Natural killer cell (primary cell): ENCODE results near the gene SHC2. TPM values are rescaled to one million over a fixed set of nuclear protein-coding genes. Genes with fewer than 3 reads are reported as not detected.

ENCODE experiments used
- ATAC-seq, 3 donors: fragments of 150-1000 bp in 2 of 3; fragments of 200-7000 bp in 1 of 3; cut with Tn5 transposase; 1 replicate in 1 of 3; 2 replicates in 2 of 3; pipeline ENCODE4 v1.10.0; 2021; ENCODE audit warnings: mild to moderate bottlenecking in 2 of 3, moderate library complexity in 2 of 3
- DNase-seq, 2 donors: peaks; one replicate each; pipeline versions ENCODE4 v3.0.0 to v3.0.0-alpha.2; 2013 to 2021; ENCODE audit warnings: mixed read lengths in 1 of 2
- H3K27ac ChIP-seq: one replicate; pipeline ENCODE4 v1.5.1; 2013; ENCODE audit warnings: mild to moderate bottlenecking, low read length
- H3K27me3 ChIP-seq: one replicate; pipeline ENCODE4 v1.6.1; 2013; ENCODE audit warnings: low read length; ENCODE audit not compliant: control insufficient read depth, insufficient read depth
- H3K36me3 ChIP-seq: one replicate; pipeline ENCODE4 v1.6.1; 2013; ENCODE audit warnings: low read length; ENCODE audit not compliant: control insufficient read depth, insufficient read depth
- H3K4me1 ChIP-seq: one replicate; pipeline ENCODE4 v1.6.1; 2013; ENCODE audit warnings: low read length; ENCODE audit not compliant: control insufficient read depth, insufficient read depth
- H3K4me3 ChIP-seq: one replicate; pipeline ENCODE4 v1.5.1; 2013; ENCODE audit warnings: low read length
- H3K9me3 ChIP-seq: one replicate; pipeline ENCODE4 v1.6.1; 2013; ENCODE audit warnings: low read length; ENCODE audit not compliant: control insufficient read depth, insufficient read depth
- H3K27ac Mint-ChIP-seq, 2 donors: one replicate each; pipeline ENCODE4 v1.8.0; 2022; ENCODE audit warnings: mild to moderate bottlenecking in 2 of 2, mixed read lengths in 2 of 2, moderate library complexity in 1 of 2
- H3K27me3 Mint-ChIP-seq, 2 donors: one replicate each; pipeline ENCODE4 v1.8.0; 2022; ENCODE audit warnings: low read depth in 2 of 2, mixed read lengths in 2 of 2
- H3K36me3 Mint-ChIP-seq: one replicate; pipeline ENCODE4 v1.8.0; 2022; ENCODE audit warnings: mixed read lengths
- H3K4me1 Mint-ChIP-seq, 2 donors: one replicate each; pipeline ENCODE4 v1.8.0; 2022; ENCODE audit warnings: mixed read lengths in 2 of 2
- H3K4me3 Mint-ChIP-seq: one replicate; pipeline ENCODE4 v1.8.0; 2022; ENCODE audit warnings: mild to moderate bottlenecking, moderate library complexity, mixed read lengths
- H3K9me3 Mint-ChIP-seq, 2 donors: one replicate each; pipeline ENCODE4 v1.8.0; 2022; ENCODE audit warnings: mixed read lengths in 2 of 2
- WGBS: methylation state at CpG from one replicate; pipeline ENCODE4 v1.1.7; 2013; ENCODE audit warnings: missing lambda C conversion rate; ENCODE audit not compliant: insufficient coverage; 5-methylcytosine and 5-hydroxymethylcytosine counted together
- intact Hi-C: fragments of 100-400 bp; cut with micrococcal nuclease; formaldehyde crosslinking; loops from one replicate; pipeline ENCODE4 v1.14.2; 2022
- total RNA-seq, 4 donors: library from RNA; stranded (reverse); fragments of 120-200 nt in 1 of 4; gene quantifications; one replicate each; pipeline versions ENCODE4 v1.2.3 to v1.2.4, GENCODE V29; 2013 to 2022
- TF ChIP-seq, protein P1 (sequence below): fragments of 200-600 bp; IDR thresholded peaks from one replicate; pipeline ENCODE4 v1.8.0; 2022; ENCODE audit warnings: antibody characterized with exemption

The SHC2 gene
- total RNA-seq, 3 donors from 2014 or later (not counting 1 experiment from before 2014, with no cell fraction given): 0.75 TPM; not detected in 2

GRCh38 chr19:478236-478903 lies 17.5 kb upstream of the SHC2 start:
- H3K27ac Mint-ChIP-seq: no peak overlapping the region
- Histone ChIP-seq H3K4me1 (peaks cover 6% of the 10 kb centered on the region), H3K9me3 (peaks cover 3% of the 10 kb centered on the region), H3K4me3 (no peak overlapping the region), H3K27me3 (no peaks in the 10 kb centered on the region), H3K36me3 (no peaks in the 10 kb centered on the region), H3K27ac (no peak overlapping the region)
- 84% methylated on average over 26 of the region's 26 CpGs for WGBS
- ATAC-seq (no peak), DNase-seq (no peak)
- H3K9me3 Mint-ChIP-seq: peaks cover 13 to 17% of the 10 kb centered on the region in 2 donors
- intact Hi-C loops: no loop called here
- H3K36me3 Mint-ChIP-seq: no peaks in the 10 kb centered on the region
- peaks cover 5 to 19% of the 10 kb centered on the region in 2 donors for H3K4me1 Mint-ChIP-seq
- no peak overlapping the region for H3K4me3 Mint-ChIP-seq
- peaks cover 0 to 6% of the 10 kb centered on the region in 2 donors for H3K27me3 Mint-ChIP-seq
- TF ChIP-seq, protein P1, sequence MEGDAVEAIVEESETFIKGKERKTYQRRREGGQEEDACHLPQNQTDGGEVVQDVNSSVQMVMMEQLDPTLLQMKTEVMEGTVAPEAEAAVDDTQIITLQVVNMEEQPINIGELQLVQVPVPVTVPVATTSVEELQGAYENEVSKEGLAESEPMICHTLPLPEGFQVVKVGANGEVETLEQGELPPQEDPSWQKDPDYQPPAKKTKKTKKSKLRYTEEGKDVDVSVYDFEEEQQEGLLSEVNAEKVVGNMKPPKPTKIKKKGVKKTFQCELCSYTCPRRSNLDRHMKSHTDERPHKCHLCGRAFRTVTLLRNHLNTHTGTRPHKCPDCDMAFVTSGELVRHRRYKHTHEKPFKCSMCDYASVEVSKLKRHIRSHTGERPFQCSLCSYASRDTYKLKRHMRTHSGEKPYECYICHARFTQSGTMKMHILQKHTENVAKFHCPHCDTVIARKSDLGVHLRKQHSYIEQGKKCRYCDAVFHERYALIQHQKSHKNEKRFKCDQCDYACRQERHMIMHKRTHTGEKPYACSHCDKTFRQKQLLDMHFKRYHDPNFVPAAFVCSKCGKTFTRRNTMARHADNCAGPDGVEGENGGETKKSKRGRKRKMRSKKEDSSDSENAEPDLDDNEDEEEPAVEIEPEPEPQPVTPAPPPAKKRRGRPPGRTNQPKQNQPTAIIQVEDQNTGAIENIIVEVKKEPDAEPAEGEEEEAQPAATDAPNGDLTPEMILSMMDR: no peak

GRCh38 chr19:475360-475759 lies 14.5 kb upstream of the SHC2 start:
- 77% methylated on average over 13 of the region's 13 CpGs for WGBS
- H3K27me3 Mint-ChIP-seq: peaks cover 0 to 6% of the 10 kb centered on the region in 2 donors

GRCh38 chr19:474126-475078 lies 13.6 kb upstream of the SHC2 start:
- ATAC-seq (no peak), DNase-seq (no peak)
- no peak overlapping the region for H3K27ac ChIP-seq
- Mint-ChIP-seq H3K4me3 (no peak overlapping the region), H3K36me3 (no peaks in the 10 kb centered on the region), H3K27me3 (peaks cover 0 to 6% of the 10 kb centered on the region in 2 donors), H3K27ac (no peak overlapping the region), H3K4me1 (no peaks in the 10 kb centered on the region), H3K9me3 (no peaks in the 10 kb centered on the region)
- H3K4me3 ChIP-seq: no peak overlapping the region
- 73% methylated on average over 57 of the region's 57 CpGs for WGBS
- H3K9me3 ChIP-seq: no peaks in the 10 kb centered on the region
- intact Hi-C loops: no loop called here
- TF ChIP-seq, protein P1: no peak
- no peaks in the 10 kb centered on the region for H3K4me1 ChIP-seq
- H3K36me3 ChIP-seq: no peaks in the 10 kb centered on the region
- no peaks in the 10 kb centered on the region for H3K27me3 ChIP-seq

More at GRCh38 chr19:475360-475759, 14.5 kb upstream of the SHC2 start:
- Histone ChIP-seq H3K4me1 (peaks cover 6% of the 10 kb centered on the region), H3K36me3 (no peaks in the 10 kb centered on the region), H3K27me3 (no peaks in the 10 kb centered on the region), H3K27ac (no peak overlapping the region), H3K9me3 (no peaks in the 10 kb centered on the region), H3K4me3 (no peak overlapping the region)
- Mint-ChIP-seq H3K9me3 (peaks cover 2 to 6% of the 10 kb centered on the region in 2 donors), H3K4me3 (no peak overlapping the region), H3K36me3 (no peaks in the 10 kb centered on the region), H3K27ac (no peak overlapping the region), H3K4me1 (peaks cover 5 to 7% of the 10 kb centered on the region in 2 donors)
- DNase-seq: no peak
- intact Hi-C loops: no loop called here
- ATAC-seq: no peak
- TF ChIP-seq, protein P1: no peak
